ENCODE measurements around the gene MGAT4B. TPM values are rescaled to one million over a fixed set of nuclear protein-coding genes. Genes with fewer than 3 reads are reported as not detected.
A peak's percentile ranks its signal among the peaks of the same experiment; 100 is the strongest.

The MGAT4B gene
- polyA plus RNA-seq, 1 donor (not counting 4 experiments of a cell fraction or from before 2014, with no cell fraction given), result 69.8 TPM

GRCh38 chr5:179766726-179767455 is 39.8 kb downstream of the MGAT4B start:
- dilution Hi-C loops (cut with MboI; ENCODE audit: extremely low pct_ligation_motif_present, low sequenced_read_pairs), result no loop called here
- Histone ChIP-seq H3K9me1 (ENCODE audit: control insufficient read depth, extremely low read depth, insufficient read depth, low read length) (peaks cover 5% of the 10 kb centered on the region), H4K20me1 (ENCODE audit: control insufficient read depth, extremely low read depth, insufficient read depth, low read length) (peaks cover 6% of the 10 kb centered on the region), H2AFZ (ENCODE audit: control insufficient read depth, low read length) (no peak overlapping the region), H3K4me1 (ENCODE audit: control insufficient read depth, extremely low read depth, insufficient read depth, low read length) (peaks cover 37% of the 10 kb centered on the region), H3K27me3 (ENCODE audit: control insufficient read depth, extremely low read depth, insufficient read depth, low read length) (no peaks in the 10 kb centered on the region), H3K9me3 (ENCODE audit: control insufficient read depth, low read depth, low read length) (no peaks in the 10 kb centered on the region), H3K79me2 (ENCODE audit: control insufficient read depth, insufficient read depth, low read length) (peaks cover 15% of the 10 kb centered on the region), H3K27ac (ENCODE audit: control insufficient read depth, insufficient read depth, low read length) (no peak overlapping the region), H3K4me3 (ENCODE audit: control insufficient read depth in 2 of 3, extremely low read depth in 1 of 3, insufficient read depth in 2 of 3, low read depth in 1 of 3, low read length in 3 of 3) (no peak overlapping the region), H3K36me3 (ENCODE audit: control insufficient read depth in 2 of 2, extremely low read depth in 1 of 2, insufficient read depth in 2 of 2, low read length in 2 of 2) (peaks cover 22 to 26% of the 10 kb centered on the region in 2 experiments), H3K4me2 (ENCODE audit: control insufficient read depth, extremely low read depth, insufficient read depth, low read depth, low read length) (no peak overlapping the region), H3K9ac (ENCODE audit: control insufficient read depth, extremely low read depth, insufficient read depth, low read length) (no peak overlapping the region)
- FAIRE-seq, result no peak
- no peak for TF ChIP-seq EZH2 (IDR thresholded peaks at IDR 0.05; ENCODE audit: low read length)
- TF ChIP-seq, protein P1, sequence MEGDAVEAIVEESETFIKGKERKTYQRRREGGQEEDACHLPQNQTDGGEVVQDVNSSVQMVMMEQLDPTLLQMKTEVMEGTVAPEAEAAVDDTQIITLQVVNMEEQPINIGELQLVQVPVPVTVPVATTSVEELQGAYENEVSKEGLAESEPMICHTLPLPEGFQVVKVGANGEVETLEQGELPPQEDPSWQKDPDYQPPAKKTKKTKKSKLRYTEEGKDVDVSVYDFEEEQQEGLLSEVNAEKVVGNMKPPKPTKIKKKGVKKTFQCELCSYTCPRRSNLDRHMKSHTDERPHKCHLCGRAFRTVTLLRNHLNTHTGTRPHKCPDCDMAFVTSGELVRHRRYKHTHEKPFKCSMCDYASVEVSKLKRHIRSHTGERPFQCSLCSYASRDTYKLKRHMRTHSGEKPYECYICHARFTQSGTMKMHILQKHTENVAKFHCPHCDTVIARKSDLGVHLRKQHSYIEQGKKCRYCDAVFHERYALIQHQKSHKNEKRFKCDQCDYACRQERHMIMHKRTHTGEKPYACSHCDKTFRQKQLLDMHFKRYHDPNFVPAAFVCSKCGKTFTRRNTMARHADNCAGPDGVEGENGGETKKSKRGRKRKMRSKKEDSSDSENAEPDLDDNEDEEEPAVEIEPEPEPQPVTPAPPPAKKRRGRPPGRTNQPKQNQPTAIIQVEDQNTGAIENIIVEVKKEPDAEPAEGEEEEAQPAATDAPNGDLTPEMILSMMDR (optimal IDR thresholded peaks at IDR 0.05 in 1 of 3, IDR thresholded peaks at IDR 0.05 in 1 of 3, conservative IDR thresholded peaks at IDR 0.05 in 1 of 3; ENCODE audit: extremely low read depth in 1 of 3, insufficient read depth in 2 of 3, low read length in 3 of 3), result no peak
- DNase-seq (ENCODE audit: low read depth, low spot score), result no peak

GRCh38 chr5:179766021-179766725 is 40.5 kb downstream of the MGAT4B start:
- H3K27me3 ChIP-seq (ENCODE audit: control insufficient read depth, extremely low read depth, insufficient read depth, low read length), result no peaks in the 10 kb centered on the region
- H3K4me3 ChIP-seq (ENCODE audit: control insufficient read depth in 2 of 3, extremely low read depth in 1 of 3, insufficient read depth in 2 of 3, low read depth in 1 of 3, low read length in 3 of 3), result no peak overlapping the region
- H3K9ac ChIP-seq (ENCODE audit: control insufficient read depth, extremely low read depth, insufficient read depth, low read length), result no peak overlapping the region
- TF ChIP-seq, protein P1 (optimal IDR thresholded peaks at IDR 0.05 in 1 of 3, IDR thresholded peaks at IDR 0.05 in 1 of 3, conservative IDR thresholded peaks at IDR 0.05 in 1 of 3; ENCODE audit: extremely low read depth in 1 of 3, insufficient read depth in 2 of 3, low read length in 3 of 3), result no peak
- no peak for TF ChIP-seq EZH2 (IDR thresholded peaks at IDR 0.05; ENCODE audit: low read length)
- FAIRE-seq (no peak), DNase-seq (ENCODE audit: low read depth, low spot score) (no peak)
- H3K9me1 ChIP-seq (ENCODE audit: control insufficient read depth, extremely low read depth, insufficient read depth, low read length), result peaks cover 6% of the 10 kb centered on the region
- peaks cover 8% of the 10 kb centered on the region for H4K20me1 ChIP-seq (ENCODE audit: control insufficient read depth, extremely low read depth, insufficient read depth, low read length)
- no peak overlapping the region for H3K4me2 ChIP-seq (ENCODE audit: control insufficient read depth, extremely low read depth, insufficient read depth, low read depth, low read length)
- H3K79me2 ChIP-seq (ENCODE audit: control insufficient read depth, insufficient read depth, low read length), result peaks cover 18% of the 10 kb centered on the region
- peaks cover 16 to 20% of the 10 kb centered on the region in 2 experiments for H3K36me3 ChIP-seq (ENCODE audit: control insufficient read depth in 2 of 2, extremely low read depth in 1 of 2, insufficient read depth in 2 of 2, low read length in 2 of 2)
- no peaks in the 10 kb centered on the region for H3K9me3 ChIP-seq (ENCODE audit: control insufficient read depth, low read depth, low read length)
- dilution Hi-C loops (cut with MboI; ENCODE audit: extremely low pct_ligation_motif_present, low sequenced_read_pairs), result no loop called here
- peaks cover 41% of the 10 kb centered on the region for H3K4me1 ChIP-seq (ENCODE audit: control insufficient read depth, extremely low read depth, insufficient read depth, low read length)
- peak overlapping the region; percentile 36 for H3K27ac ChIP-seq (ENCODE audit: control insufficient read depth, insufficient read depth, low read length)
- H2AFZ ChIP-seq (ENCODE audit: control insufficient read depth, low read length), result no peak overlapping the region

Data from keratinocyte (primary cell).